ENCODE measurements around the gene NACC2.
"Not testable (repeated sequence)": the region's sequence is repeated elsewhere in the genome, so short reads cannot be mapped to it uniquely, and the experiment has no call there.

NACC2 gene

GRCh38 chr9:136050701-136051452 is 44.2 kb downstream of the NACC2 start:
- peak overlapping the region in 11 of 21 experiments; percentile 5 to 70 (median 49) for H3K27ac ChIP-seq
- peak overlapping the region; percentile 29 to 53 (median 34) for H3K4me3 ChIP-seq

GRCh38 chr9:136050266-136050700 is 44.8 kb downstream of the NACC2 start:
- Histone ChIP-seq H3K27ac (peak overlapping the region in 1 of 21 experiments; percentile 5), H3K4me3 (peak overlapping the region in 2 of 7 experiments; percentile 31 to 47)

GRCh38 chr9:136049491-136050265 is 45.4 kb downstream of the NACC2 start:
- Histone ChIP-seq H3K27ac (no peak overlapping the region), H3K4me3 (no peak overlapping the region)

- H3K4me3 ChIP-seq, result no peak overlapping the region
- no peak overlapping the region for H3K27ac ChIP-seq
Measured at GRCh38 chr9:136048560-136049411, 46.3 kb downstream of the NACC2 start.

GRCh38 chr9:136047775-136048559 is 47.1 kb downstream of the NACC2 start:
- Histone ChIP-seq H3K27ac (no peak overlapping the region), H3K4me3 (no peak overlapping the region)

GRCh38 chr9:136047076-136047774 is 47.9 kb downstream of the NACC2 start:
- Histone ChIP-seq H3K4me3 (no peak overlapping the region), H3K27ac (peak overlapping the region in 1 of 21 experiments; percentile 26)

- no peak overlapping the region for H3K4me3 ChIP-seq
- peak overlapping the region in 4 of 21 experiments; percentile 20 to 57 (median 34) for H3K27ac ChIP-seq
Measured at GRCh38 chr9:136046554-136046920, 48.6 kb downstream of the NACC2 start.

GRCh38 chr9:136045595-136046553 is 49.2 kb downstream of the NACC2 start:
- H3K27ac ChIP-seq, result peak overlapping the region in 7 of 21 experiments; percentile 12 to 57 (median 38)
- no peak overlapping the region for H3K4me3 ChIP-seq

GRCh38 chr9:136044971-136045594 is 50.0 kb downstream of the NACC2 start:
- Histone ChIP-seq H3K27ac (peak overlapping the region in 2 of 21 experiments; percentile 38 to 57), H3K4me3 (no peak overlapping the region)

- peak overlapping the region in 1 of 21 experiments; percentile 21 for H3K27ac ChIP-seq
- H3K4me3 ChIP-seq, result no peak overlapping the region
Measured at GRCh38 chr9:136044207-136044970, 50.7 kb downstream of the NACC2 start.

- no peak overlapping the region for H3K27ac ChIP-seq
- no peak overlapping the region for H3K4me3 ChIP-seq
Measured at GRCh38 chr9:136043441-136043991, 51.6 kb downstream of the NACC2 start.

GRCh38 chr9:136042541-136042940 is 52.5 kb downstream of the NACC2 start:
- Histone ChIP-seq H3K27ac (no peak overlapping the region), H3K4me3 (no peak overlapping the region)

GRCh38 chr9:136040848-136041247 is 54.2 kb downstream of the NACC2 start:
- H3K27ac ChIP-seq, H3K4me3 ChIP-seq: not testable (repeated sequence)

GRCh38 chr9:136039488-136039887 is 55.6 kb downstream of the NACC2 start:
- Histone ChIP-seq H3K27ac (no peak overlapping the region), H3K4me3 (no peak overlapping the region)

- no peak overlapping the region for H3K4me3 ChIP-seq
- no peak overlapping the region for H3K27ac ChIP-seq
Measured at GRCh38 chr9:136036848-136037247, 58.2 kb downstream of the NACC2 start.

GRCh38 chr9:136036050-136036449 is 59.0 kb downstream of the NACC2 start:
- no peak overlapping the region for H3K4me3 ChIP-seq
- no peak overlapping the region for H3K27ac ChIP-seq

All from skin epidermis (tissue), 12 donors.